ENCODE results near the gene ERCC5.
A peak's percentile ranks its signal among the peaks of the same experiment; 100 is the strongest.

The ERCC5 gene

DNA sequence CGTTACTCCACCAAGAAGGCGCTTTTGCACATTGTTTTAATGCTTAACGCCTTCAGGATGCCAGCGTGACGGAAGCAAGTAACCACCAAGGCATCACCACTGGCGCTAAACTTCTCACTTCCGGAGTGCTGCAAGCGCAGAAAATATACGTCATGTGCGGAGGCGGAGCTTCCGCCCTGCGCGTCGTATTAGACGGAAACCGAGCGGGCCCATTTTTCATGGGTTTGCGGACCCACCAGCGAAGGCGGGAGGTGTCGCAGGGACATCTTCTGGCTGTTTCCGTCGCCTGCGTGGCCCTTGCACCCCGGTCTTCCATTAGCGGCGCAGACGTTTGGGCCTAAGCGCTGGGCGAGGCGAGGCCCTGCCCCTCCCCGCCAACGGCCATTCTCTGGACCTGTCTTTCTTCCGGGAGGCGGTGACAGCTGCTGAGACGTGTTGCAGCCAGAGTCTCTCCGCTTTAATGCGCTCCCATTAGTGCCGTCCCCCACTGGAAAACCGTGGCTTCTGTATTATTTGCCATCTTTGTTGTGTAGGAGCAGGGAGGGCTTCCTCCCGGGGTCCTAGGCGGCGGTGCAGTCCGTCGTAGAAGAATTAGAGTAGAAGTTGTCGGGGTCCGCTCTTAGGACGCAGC lies at the start of gene ERCC5:
Gene ERCC5 (plus strand): TSS at position 403 of the 631 bp plus-strand sequence. CDS start 235 bp downstream, outside the sequence.
- peak; percentile 97 to 99 for DNase-seq

DNA sequence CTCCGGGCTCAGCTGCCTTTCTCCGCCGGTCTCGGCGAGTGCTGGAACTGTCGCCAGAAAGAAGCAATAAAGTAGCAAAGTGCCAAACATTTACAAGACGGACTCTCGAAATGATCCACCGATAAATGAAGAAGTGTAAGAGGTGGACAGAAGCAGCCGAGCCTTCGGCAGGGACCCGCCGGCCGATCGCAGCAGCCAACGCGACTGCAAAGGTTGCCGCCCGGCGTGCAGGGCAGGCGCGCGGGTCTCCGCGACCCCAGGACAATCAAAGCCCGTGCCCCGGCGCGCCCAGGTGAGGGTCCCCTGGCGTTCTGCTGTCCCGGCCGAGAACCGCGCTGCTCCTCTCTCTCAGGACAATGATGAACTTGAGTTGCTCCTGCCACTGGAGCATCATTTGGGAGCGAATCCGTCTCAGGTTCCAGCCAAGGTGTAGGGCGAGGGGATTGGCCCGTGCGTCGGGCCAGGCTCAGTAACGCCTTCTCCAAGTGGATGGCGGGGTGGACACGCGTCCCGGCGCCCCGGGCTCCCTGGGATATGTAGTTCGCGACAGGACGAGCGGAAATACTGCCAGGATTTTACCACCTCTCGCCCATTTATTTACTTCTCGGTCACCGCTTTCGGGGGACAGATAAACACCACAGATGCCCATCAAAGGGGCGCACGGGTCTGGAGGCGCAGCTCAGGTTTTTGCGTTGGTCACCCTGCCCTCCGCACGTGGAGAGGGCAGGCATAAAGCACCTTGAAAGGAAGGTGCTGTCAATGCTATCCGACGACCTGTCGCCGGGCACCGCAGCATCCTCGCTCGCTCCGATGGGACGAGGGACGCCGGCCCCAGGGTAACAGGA lies 47.0 kb upstream of the ERCC5 start, which contains the start of the genes BIVM and POGLUT2:
Gene BIVM (plus strand): TSS at position 539 of the 845 bp plus-strand sequence. CDS start 8,149 bp downstream, outside the sequence.
Gene POGLUT2 (minus strand): TSS at position 396 of the 845 bp plus-strand sequence. CDS start 306 bp downstream, at position 90.
- DNase-seq = peak; percentile 76 to 77

DNA sequence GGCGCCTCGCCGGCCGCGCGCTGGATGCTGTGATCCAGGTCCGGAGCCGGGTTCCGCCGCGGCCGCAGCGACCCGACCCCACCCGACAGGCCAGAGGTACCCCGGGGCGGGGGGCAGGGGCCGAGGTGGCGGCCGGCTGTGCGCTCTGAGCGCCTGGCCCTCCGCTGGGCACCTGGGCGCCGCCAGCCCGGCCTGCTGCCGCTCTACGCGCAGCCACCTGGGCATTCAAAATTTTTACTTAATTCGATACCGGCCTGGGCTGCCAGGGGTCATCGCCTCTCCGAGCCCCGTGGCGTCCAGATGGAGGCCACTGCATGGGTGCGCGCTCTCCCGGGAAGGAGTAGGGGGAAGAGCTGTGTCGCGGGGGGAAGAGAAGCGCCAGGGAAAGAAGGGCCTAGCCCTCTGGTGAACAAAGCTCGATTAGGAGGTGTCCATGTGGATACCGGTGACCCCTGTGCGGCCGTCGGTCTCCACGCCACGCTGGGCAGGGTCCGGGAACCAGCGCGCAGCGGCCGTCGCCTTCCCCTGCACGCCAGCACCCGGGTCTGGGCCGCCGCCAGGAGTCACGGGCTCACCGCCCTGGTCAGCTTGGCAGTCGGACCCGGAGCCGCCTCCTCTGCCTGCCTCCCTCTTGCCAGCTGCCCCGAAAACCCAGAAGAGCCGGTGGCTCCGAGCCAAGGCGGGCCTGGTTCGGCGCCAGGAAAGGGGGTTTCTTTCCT lies 46.2 kb upstream of the ERCC5 start:
- peak in 1 of 2 donors; percentile 10 for DNase-seq

DNA sequence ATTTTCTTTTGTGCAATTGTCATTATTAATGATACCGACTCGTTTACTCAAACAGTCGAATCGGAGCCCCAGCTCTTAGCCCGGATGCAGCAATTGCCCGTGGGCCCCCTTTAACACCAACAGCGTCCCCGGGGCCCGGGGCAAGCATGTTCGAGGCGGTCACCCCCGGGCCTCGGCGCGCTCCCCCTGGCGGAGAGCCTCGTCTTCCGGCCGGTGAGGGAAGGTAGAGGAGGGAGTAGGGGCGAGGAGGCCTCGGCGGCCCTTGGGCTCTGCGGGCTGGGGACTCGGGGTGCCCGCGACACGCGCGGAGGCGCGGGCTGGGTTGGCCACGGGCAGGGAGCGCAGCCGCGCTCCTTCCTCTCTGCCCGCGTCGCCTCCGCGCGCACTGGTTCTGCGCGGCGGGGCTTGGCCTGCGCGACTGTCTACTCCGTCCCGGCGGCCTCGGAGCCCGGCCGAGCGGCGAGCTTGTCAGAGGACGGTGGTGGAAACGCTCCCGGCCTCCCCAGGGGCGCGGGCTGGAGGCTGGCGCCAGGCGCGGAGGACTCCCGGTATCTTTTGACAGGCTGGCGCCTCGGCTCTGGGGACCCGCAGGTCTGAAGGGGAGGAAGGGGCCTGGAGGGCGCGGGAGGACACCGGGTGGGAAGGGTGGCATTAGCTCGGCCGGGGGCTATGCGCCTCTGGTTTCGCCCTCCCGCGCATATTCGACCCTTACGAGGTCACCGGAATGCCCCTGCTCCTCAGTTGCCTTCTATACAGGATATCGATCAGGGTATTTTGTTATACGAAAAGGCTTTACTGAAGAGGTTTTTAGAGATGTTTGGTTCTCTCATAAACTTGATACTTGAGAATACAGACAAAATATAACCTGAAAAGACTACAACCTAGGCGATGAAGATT lies 45.4 kb upstream of the ERCC5 start:
- DNase-seq = peak; percentile 69 to 77

DNA sequence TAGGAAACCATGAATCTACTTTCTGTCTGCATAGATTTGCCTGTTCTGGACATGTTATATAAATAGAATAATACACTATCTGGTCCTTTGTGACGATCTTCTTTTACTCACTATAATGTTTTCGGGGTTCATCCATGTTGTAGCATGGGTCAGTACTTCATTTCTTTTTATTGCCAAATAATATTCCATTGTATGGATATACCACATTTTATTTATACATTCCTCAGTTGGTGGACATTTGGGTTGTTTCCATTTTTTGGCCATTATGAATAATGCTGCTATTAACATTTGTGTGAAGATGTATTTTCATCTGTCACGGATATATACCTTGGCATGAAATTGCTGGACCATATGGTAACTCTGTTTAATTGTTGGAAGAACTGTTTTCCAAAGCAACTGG lies 40.2 kb upstream of the ERCC5 start:
- no peak for DNase-seq

DNA sequence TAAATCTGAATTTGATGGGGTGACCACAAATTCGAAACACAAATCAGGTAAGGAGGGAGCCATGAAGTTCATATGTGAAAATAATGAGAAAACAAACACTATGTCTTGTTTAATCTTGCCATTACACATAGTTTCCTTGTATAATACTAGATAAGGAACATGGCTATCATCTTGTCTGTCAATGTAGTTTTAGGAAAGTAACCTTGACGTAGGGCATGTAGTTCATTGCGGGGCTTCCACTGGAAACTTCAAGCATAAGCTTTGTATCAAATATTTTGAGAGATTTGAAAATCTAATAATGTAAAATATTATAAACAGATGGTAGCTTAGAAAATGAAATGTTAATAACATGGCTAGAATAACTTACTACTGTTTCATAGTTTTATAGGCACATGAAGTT lies 38.1 kb upstream of the ERCC5 start:
- no peak for DNase-seq

DNA sequence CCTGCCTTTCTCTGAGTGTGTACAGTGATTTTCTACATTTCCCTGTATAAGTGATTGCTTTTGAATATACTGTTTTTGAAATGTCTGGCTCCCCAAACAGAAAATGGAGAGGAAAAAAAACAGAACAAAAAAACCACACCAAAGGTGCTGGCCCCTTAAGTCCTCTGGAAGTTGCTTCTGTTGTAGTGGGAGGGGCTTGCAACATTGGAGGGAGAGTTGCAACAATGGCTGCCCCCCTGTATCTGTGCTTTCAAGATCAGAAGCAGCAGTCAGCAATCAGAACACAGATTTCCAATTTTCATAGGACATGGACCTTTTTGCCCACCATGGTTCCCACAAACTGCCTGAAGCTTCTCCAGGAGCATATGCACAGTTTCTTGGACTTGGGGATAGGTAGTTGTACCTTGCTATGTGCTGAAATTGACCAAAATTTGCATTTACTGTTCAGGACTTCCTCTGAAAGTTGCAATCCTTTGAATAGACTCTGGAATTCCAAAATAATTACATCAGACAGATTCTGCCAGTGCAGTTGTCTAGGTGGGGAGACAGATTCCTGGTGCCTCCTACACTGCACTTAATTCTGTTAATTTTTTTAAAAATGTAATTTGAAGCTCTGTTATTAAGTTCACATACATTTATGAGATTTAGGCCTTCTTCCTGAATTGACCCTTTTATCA lies 33.1 kb upstream of the ERCC5 start:
- no peak for DNase-seq

DNA sequence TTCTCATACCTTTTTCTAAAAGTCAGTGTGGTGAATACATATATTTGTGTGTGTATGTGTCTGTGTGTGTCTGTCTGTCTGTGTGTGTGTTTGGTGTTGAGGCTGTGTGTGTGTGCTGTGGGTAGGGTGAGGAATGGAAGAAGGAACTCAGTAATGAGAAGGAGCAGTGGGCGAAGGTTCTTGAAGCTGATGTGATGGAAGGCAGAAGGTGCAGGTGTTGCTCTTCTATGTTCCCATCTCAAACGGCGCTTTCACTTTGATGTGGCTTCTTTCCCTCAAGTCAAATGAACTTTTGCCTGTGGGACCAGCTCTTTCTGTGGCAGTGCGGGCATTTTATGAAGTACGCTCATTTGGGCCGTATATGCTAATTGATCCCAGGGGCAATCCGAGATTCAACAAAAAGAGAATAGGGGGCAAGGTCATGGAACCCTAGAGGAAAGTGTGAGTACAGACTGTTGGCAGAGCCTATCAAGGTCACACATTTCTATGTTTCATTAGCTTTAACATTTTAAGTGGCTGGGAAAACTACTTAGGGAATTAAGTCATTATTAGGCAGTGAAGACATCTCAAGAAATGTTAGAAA lies 31.7 kb upstream of the ERCC5 start:
- no peak for DNase-seq

DNA sequence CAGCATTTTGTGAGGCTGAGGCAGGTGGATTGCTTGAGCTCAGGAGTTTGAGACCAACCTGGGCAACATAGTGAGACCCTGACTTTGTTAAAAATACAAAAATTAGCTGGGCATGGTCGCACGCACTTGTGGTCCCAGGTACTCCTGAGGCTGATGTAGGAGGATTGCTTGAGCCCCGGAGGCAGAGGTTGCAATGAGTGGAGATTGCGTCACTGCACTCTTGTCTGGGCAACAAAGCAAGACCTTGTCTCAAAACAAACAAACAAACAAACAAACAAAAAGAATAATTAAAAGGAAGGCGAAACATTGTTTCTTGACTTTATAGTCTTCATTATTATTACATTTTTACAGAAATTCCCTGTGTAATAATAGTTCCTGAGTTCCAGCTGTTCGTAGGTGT lies 31.0 kb upstream of the ERCC5 start:
- no peak for DNase-seq

DNA sequence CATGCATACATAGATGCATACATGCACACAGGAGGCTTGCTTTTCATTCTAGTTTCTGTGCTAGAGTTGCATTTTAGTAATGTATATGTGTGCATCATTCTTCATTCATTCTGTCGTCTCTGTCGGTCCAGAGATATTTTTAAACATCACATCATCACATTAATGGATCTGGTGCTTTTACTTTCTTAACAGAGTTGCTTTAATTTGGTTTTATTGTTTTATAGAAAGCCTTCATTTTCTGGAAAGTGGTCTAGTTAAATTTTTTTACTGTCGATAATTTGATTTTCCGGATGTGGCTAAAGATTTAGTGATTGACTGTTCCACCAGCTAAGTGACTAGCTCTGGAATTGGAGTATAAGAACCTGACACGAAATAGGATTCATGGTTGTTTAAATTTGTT lies 30.0 kb upstream of the ERCC5 start:
- DNase-seq = no peak

DNA sequence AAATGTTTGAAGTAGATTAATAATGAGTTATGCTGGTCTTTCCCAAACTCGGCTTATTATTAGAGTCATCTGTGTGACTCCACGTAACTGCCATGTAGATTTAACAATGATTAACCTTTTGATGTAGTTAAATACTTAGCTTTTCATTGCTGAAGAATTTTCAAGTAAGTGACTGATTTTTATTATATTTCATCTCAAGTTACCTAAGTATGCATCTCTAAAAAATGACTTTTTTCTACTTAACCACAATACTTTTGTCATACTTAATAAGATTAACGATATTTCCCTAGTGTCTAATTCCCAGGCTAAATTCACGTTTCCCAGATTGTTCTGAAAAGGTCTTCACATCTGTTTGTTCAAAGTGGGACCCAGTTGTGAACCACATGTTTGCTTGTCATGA lies 29.1 kb upstream of the ERCC5 start:
- no peak for DNase-seq

DNA sequence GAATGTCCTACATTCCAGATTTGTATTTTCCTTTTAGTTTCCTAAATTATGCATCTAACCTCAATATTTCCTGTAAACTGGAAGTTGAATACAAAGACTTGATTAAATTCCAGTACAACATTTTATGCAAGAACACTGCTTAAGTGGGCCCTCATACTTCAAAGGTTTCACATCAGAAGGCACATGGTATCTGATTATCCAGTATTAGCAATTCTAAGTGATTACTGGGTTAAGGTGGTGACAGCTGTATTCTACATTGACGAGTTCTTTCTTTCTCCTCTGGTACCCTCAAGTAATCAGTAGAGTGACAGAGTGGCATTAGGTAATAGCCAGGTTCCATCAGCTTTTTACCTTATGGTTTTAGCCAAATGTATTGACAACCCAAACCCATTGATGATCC lies 28.6 kb upstream of the ERCC5 start:
- DNase-seq = no peak

DNA sequence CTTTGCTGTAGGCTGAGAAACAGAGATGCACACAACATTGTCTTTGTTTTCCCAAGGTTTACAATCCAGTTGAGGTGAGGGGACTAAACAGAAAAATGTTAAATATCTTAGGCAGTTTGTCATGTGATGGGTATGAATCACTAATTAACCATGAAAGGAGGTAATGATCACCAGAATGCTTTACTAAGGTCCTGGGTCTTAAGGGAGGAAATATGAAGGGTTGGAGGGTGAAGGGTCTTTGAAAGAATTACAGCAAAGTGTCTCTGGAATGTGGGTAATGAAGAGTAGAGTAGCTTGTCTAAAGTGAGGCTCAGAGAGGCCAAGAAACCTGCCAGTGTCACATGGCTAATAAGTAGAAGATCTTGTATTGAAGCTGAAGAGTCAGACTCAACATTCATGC lies 27.9 kb upstream of the ERCC5 start:
- DNase-seq = no peak

DNA sequence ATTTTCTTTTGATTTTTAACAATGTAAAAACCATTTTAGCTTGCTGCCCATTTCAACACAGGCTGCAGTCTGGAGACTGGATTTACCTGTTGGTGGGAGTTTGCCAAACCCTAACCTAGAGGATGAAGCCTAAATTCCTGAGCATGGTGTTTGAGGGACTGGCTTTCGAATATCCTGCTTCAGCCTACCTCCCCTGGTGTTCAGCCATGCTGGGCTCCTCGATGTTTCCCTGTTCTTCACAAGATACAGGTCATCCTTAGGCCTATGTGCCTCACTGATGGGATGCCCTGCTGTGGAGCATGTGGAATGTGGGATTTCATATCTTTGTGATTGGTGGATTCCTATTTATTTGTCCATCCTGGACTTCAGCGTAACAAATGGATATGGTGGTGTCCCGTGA lies 20.4 kb upstream of the ERCC5 start:
- no peak for DNase-seq

DNA sequence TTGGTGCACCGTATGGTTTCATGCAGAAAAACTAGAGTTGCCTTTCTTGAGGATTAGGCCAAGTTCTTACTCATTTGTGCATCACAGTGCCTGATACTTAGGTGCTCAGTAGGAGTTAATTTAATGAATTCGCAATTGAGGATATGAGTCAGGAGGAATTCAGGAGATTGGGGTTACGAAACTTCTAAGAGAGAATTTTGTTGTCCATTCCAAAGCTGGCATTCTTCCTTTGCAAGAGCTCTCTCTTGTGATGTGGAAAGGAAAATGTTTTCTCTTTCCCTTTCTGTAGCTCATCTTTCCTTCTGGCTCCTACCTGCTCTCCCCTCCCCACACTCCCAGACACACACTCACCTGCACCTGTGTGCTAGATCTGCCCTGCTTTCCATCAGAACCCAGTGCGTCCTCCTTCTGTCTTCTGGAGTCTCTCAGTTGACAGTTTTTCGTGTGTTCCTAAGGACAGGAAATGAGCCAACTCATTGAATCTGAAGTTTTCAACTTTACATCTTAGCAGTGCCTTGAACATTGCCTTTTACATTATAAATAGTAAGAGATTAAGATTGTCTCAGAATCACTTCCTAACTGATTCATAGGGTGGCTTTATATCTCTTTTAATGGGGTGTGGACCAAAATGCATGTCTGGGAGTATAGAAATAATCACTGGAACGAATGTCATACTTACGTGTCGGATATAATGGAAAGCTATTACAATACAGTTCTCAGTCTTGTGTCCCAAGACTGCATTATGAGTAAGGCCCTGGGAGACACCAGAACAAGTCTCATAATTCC lies 19.7 kb upstream of the ERCC5 start:
- DNase-seq = no peak

DNA sequence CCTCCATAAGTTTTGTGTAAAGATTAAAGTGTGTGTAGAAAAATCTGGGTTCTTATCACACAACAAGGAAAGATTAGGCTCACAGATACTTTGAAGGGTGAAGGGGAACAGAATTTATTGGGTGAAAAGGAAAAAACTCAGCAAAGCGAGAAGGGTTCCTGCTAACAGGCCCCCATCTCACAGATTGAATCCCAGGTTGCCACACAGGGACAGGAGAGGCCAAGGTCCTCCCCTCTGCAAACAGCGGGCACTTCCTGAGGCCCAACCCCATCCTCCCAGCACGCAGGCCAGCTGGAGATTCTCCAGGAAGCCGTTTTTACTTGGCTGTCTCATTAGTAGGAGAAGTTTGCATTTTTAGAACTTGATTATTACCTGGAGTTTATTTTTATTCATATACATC lies 15.2 kb upstream of the ERCC5 start:
- DNase-seq = no peak

DNA sequence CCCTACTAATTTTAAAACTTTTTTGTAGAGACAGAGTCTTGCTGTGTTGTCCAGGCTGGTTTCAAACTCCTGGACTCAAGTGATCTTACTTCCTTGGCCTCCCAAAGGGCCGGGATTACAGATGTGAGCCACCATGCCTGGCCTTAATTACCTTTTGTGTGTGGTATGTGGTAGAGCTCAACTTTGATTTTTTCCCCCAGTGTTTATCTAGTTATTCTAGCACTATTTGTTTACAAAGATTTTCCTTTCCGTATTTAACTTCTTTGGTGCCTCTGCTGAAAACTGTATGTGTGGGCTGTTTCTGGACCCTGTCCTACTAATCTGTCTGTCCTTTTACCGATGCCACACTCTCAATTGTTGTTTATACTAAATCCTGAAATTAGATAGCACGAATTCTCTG lies 9.4 kb upstream of the ERCC5 start:
- DNase-seq = no peak

DNA sequence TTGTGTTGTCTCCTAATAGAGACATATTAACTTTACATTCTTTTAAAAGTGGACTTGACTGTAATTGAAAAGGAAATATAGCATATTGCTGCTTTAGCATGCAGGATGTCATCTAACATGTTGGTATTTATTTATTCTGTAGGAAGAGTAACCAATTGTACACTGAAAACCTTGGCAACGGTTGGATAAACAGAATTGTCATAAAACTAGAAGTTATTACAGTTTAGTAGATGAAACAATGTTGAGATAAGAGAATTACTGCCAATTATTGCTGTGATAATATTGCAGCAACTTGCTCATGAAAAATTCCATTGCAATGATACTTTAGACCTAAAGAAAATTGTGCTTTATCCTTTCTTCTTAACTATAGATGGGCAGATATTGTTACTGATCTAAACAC lies 7.6 kb upstream of the ERCC5 start:
- no peak for DNase-seq

DNA sequence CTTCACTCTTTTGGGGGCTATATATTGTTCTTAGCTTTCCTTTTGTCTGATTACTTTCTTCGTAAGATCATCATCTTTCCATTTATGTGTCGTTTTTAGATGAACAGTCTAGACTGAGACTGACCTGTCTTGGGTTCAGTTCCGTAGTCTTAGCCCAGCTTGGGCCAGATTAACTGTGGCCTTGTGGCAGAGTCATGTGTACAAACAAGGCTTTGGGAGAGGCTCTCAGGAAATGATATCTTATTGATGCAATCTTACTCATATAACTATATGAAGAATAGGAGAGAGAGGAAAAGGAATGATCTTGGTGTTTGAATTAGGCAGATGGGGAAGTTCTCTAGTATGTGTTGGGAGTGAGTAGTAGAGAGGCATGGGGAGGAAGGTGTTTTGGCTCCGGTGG lies 6.8 kb upstream of the ERCC5 start:
- DNase-seq = no peak

DNA sequence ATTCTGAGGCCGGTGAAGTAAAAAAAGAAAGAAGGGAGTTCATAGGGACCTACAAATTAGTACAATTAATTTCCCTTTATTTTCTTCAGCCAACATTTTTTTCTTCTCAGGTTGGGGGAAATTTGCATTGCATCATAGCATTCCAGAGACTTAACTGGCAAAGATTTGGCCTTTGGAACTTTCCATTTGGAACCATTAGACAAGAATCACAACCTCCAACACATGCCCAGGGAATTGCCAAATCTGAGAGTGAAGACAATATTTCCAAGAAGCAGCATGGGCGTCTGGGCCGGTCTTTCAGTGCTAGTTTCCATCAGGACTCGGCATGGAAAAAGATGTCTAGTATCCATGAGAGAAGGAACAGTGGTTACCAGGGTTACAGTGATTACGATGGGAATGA lies 6.4 kb upstream of the ERCC5 start:
- DNase-seq = no peak

DNA sequence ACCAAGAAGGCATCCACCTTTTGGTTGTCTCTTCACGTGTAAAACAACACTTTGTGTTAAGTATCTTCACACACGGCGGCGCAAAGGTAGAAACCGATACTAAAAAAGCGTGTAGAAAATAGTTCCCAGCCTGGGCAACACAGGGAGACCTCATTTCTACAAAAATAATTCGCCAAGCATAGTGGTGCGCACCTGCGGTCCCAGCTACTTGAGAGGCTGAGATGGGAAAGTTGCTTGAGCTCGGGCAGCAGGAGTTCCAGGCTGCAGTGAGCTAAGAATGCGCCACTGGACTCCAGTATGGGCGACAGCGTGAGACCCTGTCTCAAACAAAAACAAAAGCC lies 573 bp upstream of the ERCC5 start:
- no peak for DNase-seq
